Keratinocyte (primary cell): Measurements from ENCODE around the gene CHRD.

Source experiments
- CTCF ChIP-seq, 3 experiments: IDR thresholded peaks in 1 of 3; conservative IDR thresholded peaks in 1 of 3; optimal IDR thresholded peaks in 1 of 3; 2 replicates in 2 of 3; 3 replicates in 1 of 3; pipeline versions ENCODE3 to v1.5.1; 2011; ENCODE audit warnings: low read length in 3 of 3, mild to moderate bottlenecking in 3 of 3, moderate library complexity in 2 of 3, control low read depth in 1 of 3, inconsistent platforms in 1 of 3; ENCODE audit not compliant: insufficient read depth in 2 of 3; ENCODE audit errors: extremely low read depth in 1 of 3
- EZH2 ChIP-seq: IDR thresholded peaks from one replicate; pipeline ENCODE4 v1.6.1; 2012; ENCODE audit warnings: inconsistent platforms, mild to moderate bottlenecking, low read length, moderate library complexity

- no peak for TF ChIP-seq EZH2
- TF ChIP-seq CTCF (optimal IDR thresholded peaks at IDR 0.05 in 1 of 3, IDR thresholded peaks at IDR 0.05 in 1 of 3, conservative IDR thresholded peaks at IDR 0.05 in 1 of 3; ENCODE audit: extremely low read depth in 1 of 3, insufficient read depth in 2 of 3, low read length in 3 of 3): no peak
These were observed 39.3 kb downstream of the CHRD start for GRCh38 chr3:184419171-184419570.
